Kidney (tissue), 14 donors: Measurements from ENCODE around the gene EIF4E2. TPM values are rescaled to one million over a fixed set of nuclear protein-coding genes. Genes with fewer than 3 reads are reported as not detected.

Experiments used
- DNase-seq, 5 donors: peaks; one replicate each; pipeline ENCODE4 v3.0.0-alpha.2; 2013 to 2020
- FAIRE-seq: peaks from 2 replicates; lab custom pipeline; 2012; peaks lifted over from hg19 to GRCh38; lab: Jason Lieb, UNC
- H3K27ac ChIP-seq, 2 donors: one replicate each; pipeline ENCODE4 v1.7.0; 2013; ENCODE audit warnings: low read depth in 2 of 2, low read length in 2 of 2, inconsistent platforms in 1 of 2
- H3K27me3 ChIP-seq: one replicate; pipeline ENCODE4 v1.7.1; 2013; ENCODE audit warnings: low read length, inconsistent platforms; ENCODE audit not compliant: control insufficient read depth, insufficient read depth
- H3K36me3 ChIP-seq, 3 donors: one replicate each; pipeline versions ENCODE4 v1.7.0 to v1.7.1; 2013; ENCODE audit warnings: low read length in 3 of 3, control low read depth in 1 of 3, inconsistent platforms in 1 of 3; ENCODE audit not compliant: insufficient read depth in 3 of 3, control insufficient read depth in 2 of 3
- H3K4me1 ChIP-seq, 3 donors: one replicate each; pipeline versions ENCODE4 v1.7.0 to v1.7.1; 2013; ENCODE audit warnings: low read length in 3 of 3, inconsistent platforms in 1 of 3, low read depth in 1 of 3; ENCODE audit not compliant: control insufficient read depth in 2 of 3, insufficient read depth in 2 of 3
- H3K4me3 ChIP-seq, 3 donors: one replicate each; pipeline versions ENCODE4 v1.7.0 to v1.8.1; 2013; ENCODE audit warnings: low read length in 3 of 3, control low read depth in 1 of 3, inconsistent platforms in 1 of 3
- H3K9ac ChIP-seq, 3 donors: one replicate each; pipeline versions ENCODE4 v1.7.0 to v1.7.1; 2013; ENCODE audit warnings: low read length in 3 of 3, control low read depth in 1 of 3, inconsistent platforms in 1 of 3
- H3K9me3 ChIP-seq, 3 donors: one replicate each; pipeline versions ENCODE4 v1.7.0 to v1.7.1; 2013; ENCODE audit warnings: low read length in 3 of 3, control low read depth in 1 of 3, inconsistent platforms in 1 of 3; ENCODE audit not compliant: control insufficient read depth in 2 of 3, insufficient read depth in 1 of 3
- intact Hi-C: fragments of 100-400 bp; cut with DNase I; formaldehyde crosslinking; loops from one replicate; pipeline ENCODE4 v1.11.1; 2022
- polyA plus RNA-seq: library from polyadenylated mRNA; stranded (reverse); fragments of 350-450 nt; fragmentation: Illumina TruSeq; extraction: RNeasy Lipid Tissue Mini Kit (QIAGEN cat#74804); gene quantifications from one replicate; pipeline ENCODE4 v1.2.3, GENCODE V29; 2014; ENCODE audit warnings: low read depth, low replicate concordance; ENCODE audit not compliant: insufficient read depth
- total RNA-seq: library from RNA; stranded (reverse); fragmentation: NEBNext Ultra II Directional; extraction: Animal tissue kit (Norgen Biotek cat#: 25700); gene quantifications from one replicate; pipeline ENCODE4 v1.2.1, GENCODE V29; 2021
- TF ChIP-seq, protein P1 (sequence below): IDR thresholded peaks from 3 replicates; pipeline ENCODE4 v1.5.1; 2012; ENCODE audit warnings: mild to moderate bottlenecking, moderate library complexity, borderline replicate concordance; ENCODE audit not compliant: insufficient read depth; ENCODE audit errors: extremely low read depth
- donor health status: control.
- donor health status: control.
- donor health status: control.
- donor health status: control.
- donor health status: control.
- donor health status: DM: yes; HTN: yes; CAD: no.
- donor health status: Normal renal cell carcinoma (clear cell type).

EIF4E2 gene
- total and polyA plus RNA-seq, 2 donors from 2014 or later, result 78.3 to 79.2 TPM

DNA sequence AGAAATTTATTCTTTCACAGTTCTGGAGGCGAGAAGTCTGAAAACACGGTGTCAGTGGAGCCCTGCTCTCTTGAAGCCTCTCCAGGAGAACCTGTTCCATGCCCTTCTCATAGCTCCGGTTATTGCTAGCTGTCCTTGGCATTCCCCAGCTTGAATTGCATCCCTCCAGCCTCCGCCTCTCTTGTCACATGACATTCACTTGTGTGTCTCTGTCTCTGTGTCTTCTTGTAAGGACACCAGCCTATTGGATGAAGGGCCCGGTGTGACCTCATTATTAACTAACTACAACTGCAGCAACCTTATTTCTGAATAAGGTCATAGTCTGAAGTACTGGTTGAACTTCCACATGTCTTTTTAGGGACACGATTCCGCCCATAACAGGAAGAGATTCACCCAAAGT, 34.9 kb upstream of the EIF4E2 start:
- Histone ChIP-seq H3K36me3 (no peaks in the 10 kb centered on the region), H3K9ac (no peak overlapping the region), H3K4me1 (no peaks in the 10 kb centered on the region), H3K4me3 (no peak overlapping the region), H3K27ac (no peak overlapping the region), H3K9me3 (no peaks in the 10 kb centered on the region), H3K27me3 (no peaks in the 10 kb centered on the region)
- TF ChIP-seq, protein P1, sequence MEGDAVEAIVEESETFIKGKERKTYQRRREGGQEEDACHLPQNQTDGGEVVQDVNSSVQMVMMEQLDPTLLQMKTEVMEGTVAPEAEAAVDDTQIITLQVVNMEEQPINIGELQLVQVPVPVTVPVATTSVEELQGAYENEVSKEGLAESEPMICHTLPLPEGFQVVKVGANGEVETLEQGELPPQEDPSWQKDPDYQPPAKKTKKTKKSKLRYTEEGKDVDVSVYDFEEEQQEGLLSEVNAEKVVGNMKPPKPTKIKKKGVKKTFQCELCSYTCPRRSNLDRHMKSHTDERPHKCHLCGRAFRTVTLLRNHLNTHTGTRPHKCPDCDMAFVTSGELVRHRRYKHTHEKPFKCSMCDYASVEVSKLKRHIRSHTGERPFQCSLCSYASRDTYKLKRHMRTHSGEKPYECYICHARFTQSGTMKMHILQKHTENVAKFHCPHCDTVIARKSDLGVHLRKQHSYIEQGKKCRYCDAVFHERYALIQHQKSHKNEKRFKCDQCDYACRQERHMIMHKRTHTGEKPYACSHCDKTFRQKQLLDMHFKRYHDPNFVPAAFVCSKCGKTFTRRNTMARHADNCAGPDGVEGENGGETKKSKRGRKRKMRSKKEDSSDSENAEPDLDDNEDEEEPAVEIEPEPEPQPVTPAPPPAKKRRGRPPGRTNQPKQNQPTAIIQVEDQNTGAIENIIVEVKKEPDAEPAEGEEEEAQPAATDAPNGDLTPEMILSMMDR, result no peak
- FAIRE-seq (no peak), DNase-seq (no peak)
- intact Hi-C loops, result no loop called here

DNA sequence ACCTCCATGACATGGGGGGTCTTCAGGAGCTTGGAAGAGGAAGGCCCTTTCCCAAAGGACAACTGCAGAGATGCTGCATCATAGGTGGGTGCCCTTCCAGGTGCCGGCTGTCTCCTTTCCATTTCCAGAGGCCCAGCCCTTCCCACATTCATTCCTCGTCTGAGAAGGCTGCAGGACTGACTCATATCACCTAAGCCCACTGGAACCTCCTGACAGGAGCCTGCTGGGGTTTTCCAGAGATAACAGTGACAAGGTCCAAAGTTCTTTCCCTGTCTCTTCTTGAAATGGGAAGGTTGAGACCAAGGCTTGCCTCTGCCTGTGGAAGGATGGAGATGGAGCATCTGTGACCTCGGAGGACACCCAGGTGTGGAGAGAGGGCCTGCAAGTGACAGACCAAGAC, 33.9 kb upstream of the EIF4E2 start:
- TF ChIP-seq, protein P1, result no peak
- Histone ChIP-seq H3K36me3 (no peaks in the 10 kb centered on the region), H3K4me1 (no peaks in the 10 kb centered on the region), H3K27me3 (no peaks in the 10 kb centered on the region), H3K9me3 (no peaks in the 10 kb centered on the region), H3K9ac (no peak overlapping the region), H3K27ac (no peak overlapping the region), H3K4me3 (no peak overlapping the region)
- DNase-seq, result no peak
- intact Hi-C loops, result no loop called here
- no peak for FAIRE-seq

DNA sequence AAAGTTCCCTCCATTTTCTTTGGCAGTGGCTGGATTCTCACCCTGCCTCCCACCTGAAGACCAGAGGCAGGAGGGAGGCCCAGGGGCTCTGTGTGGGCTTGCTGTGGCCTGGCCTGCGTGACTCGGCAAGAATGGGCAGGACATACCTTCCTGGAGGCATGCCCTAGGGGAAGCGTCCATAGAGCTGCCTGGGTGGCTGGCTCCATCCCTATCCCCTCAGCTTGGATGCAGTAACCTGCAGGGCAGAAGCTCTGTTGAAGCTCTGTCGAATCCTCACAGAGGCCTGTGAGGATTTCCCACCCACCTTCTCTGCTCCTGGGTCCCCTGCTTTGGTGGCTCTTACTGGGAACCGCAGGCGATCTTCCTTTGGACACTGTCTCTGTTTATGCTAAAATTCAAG, 31.6 kb upstream of the EIF4E2 start:
- FAIRE-seq (no peak), DNase-seq (no peak)
- intact Hi-C loops, result no loop called here
- H3K4me1 ChIP-seq, result peaks cover 0 to 3% (median 0%) of the 10 kb centered on the region in 3 donors
- no peak overlapping the region for H3K27ac ChIP-seq
- H3K4me3 ChIP-seq, result no peak overlapping the region
- H3K36me3 ChIP-seq, result no peaks in the 10 kb centered on the region
- H3K27me3 ChIP-seq, result peaks cover 3% of the 10 kb centered on the region
- no peaks in the 10 kb centered on the region for H3K9me3 ChIP-seq
- TF ChIP-seq, protein P1, result no peak
- no peak overlapping the region for H3K9ac ChIP-seq
